Transverse colon (tissue), 4 donors: ENCODE measurements around the gene MYO1A. TPM values are rescaled to one million over a fixed set of nuclear protein-coding genes. Genes with fewer than 3 reads are reported as not detected.
"Not testable (repeated sequence)": the region's sequence is repeated elsewhere in the genome, so short reads cannot be mapped to it uniquely, and the experiment has no call there.

Source experiments
- DNase-seq: peaks from one replicate; pipeline ENCODE4 v3.0.0-alpha.2; 2019
- H3K27ac ChIP-seq, 4 donors: fragments of 200-600 bp; sonication (generic); 2 replicates each; pipeline ENCODE4 v1.5.1; 2016 to 2018; ENCODE audit warnings: inconsistent platforms in 4 of 4
- H3K27me3 ChIP-seq: fragments of 200-600 bp; sonication (generic); 2 replicates; pipeline ENCODE4 v1.5.1; 2017; ENCODE audit warnings: inconsistent platforms
- H3K36me3 ChIP-seq, 4 donors: fragments of 200-600 bp; sonication (generic); 2 replicates each; pipeline ENCODE4 v1.5.1; 2017 to 2019; ENCODE audit warnings: inconsistent platforms in 4 of 4
- H3K4me1 ChIP-seq, 4 donors: fragments of 200-600 bp; sonication (generic); 2 replicates each; pipeline ENCODE4 v1.5.1; 2017 to 2020; ENCODE audit warnings: inconsistent platforms in 4 of 4
- H3K4me3 ChIP-seq, 4 donors: fragments of 200-600 bp; sonication (generic); 1 replicate in 1 of 4; 2 replicates in 3 of 4; pipeline versions ENCODE4 v1.5.1 to v1.6.1; 2017 to 2019; ENCODE audit warnings: inconsistent platforms in 4 of 4
- H3K9me3 ChIP-seq, 2 donors: fragments of 200-600 bp; sonication (generic); 2 replicates each; pipeline ENCODE4 v1.5.1; 2017 to 2019; ENCODE audit warnings: inconsistent platforms in 2 of 2
- EP300 ChIP-seq: sonication (generic); formaldehyde crosslinking; IDR thresholded peaks from one replicate; pipeline ENCODE4 v1.6.1; 2017; ENCODE audit warnings: antibody characterized with exemption, low read depth
- POLR2A ChIP-seq: fragments of 450-650 bp; IDR thresholded peaks from one replicate; pipeline ENCODE4 v1.6.1; 2016; ENCODE audit warnings: antibody characterized with exemption, mild to moderate bottlenecking, moderate library complexity
- POLR2AphosphoS5 ChIP-seq, 3 donors: sonication (generic); formaldehyde crosslinking; IDR thresholded peaks; one replicate each; pipeline ENCODE4 v1.6.1; 2016; ENCODE audit warnings: antibody characterized with exemption in 3 of 3
- WGBS, 2 donors: methylation state at CpG; one replicate each; pipeline ENCODE4 v1.1.5; 2018; ENCODE audit warnings: low coverage in 1 of 2; 5-methylcytosine and 5-hydroxymethylcytosine counted together
- in situ Hi-C, 4 donors: fragments of 200-750 bp; cut with MboI; loops; one replicate each; pipeline versions ENCODE4 v1.15.0 to v1.15.1; 2017; ENCODE audit warnings: low sequenced_read_pairs in 3 of 4, low pct_ligation_motif_present in 1 of 4, low pct_unique_long_range_greater_than_20kb in 1 of 4
- intact Hi-C: fragments of 100-400 bp; cut with DNase I; formaldehyde crosslinking; loops from one replicate; pipeline ENCODE4 v1.15.1; 2023; ENCODE audit warnings: low total_unique reads
- total RNA-seq, 4 donors: library from RNA; depleted of rRNA; stranded (reverse); fragments of >200 nt; gene quantifications; one replicate each; pipeline ENCODE4 v1.1.0, GENCODE V29; 2016
- TF ChIP-seq, protein P1 (sequence below), 5 experiments: fragments of 200-600 bp in 3 of 5; fragments of 450-650 bp in 2 of 5; sonication (generic) in 3 of 5; IDR thresholded peaks; 1 replicate in 2 of 5; 2 replicates in 3 of 5; pipeline ENCODE4 v1.5.1; 2016 to 2017; ENCODE audit warnings: antibody characterized with exemption in 5 of 5, inconsistent platforms in 3 of 5, mild to moderate bottlenecking in 2 of 5, moderate library complexity in 1 of 5

The MYO1A gene
- total RNA-seq, 4 donors from 2014 or later: 118 to 234 (median 184) TPM

DNA sequence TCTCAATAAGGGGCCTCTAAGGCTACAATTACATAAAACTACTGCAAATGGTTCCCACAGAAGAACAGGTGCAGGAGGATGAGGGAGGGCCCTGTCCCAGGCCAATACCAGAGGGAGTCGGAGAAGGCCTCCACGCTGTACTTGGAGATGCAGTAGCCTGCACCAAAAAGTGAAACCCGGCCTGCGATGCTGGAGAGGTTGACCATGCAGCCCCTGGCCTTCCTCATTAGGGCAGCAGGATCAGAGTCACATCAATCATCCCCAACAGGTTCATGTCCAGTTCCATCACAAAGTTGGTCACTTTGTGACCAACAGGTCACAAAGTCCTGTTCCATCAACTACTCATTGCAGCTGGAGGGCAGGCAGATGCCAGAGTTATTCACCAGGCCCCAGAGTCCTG is 66.5 kb downstream of the MYO1A start:
- intact Hi-C loops: no loop called here
- Histone ChIP-seq H3K27ac (no peak overlapping the region), H3K36me3 (no peaks in the 10 kb centered on the region), H3K27me3 (no peaks in the 10 kb centered on the region), H3K4me3 (no peak overlapping the region), H3K4me1 (peaks cover 0 to 4% (median 0%) of the 10 kb centered on the region in 4 donors), H3K9me3 (no peaks in the 10 kb centered on the region)
- no peak for DNase-seq
- 81% methylated on average over 4 of the region's 4 CpGs; no CpG with 5 or more reads in 1 of the 2 donors for WGBS, 2 donors
- in situ Hi-C loops: loop anchor here in 1 of 4 donors (10.0 kb wide), 1 partner anchor 139 kb away; no protein-coding TSS in a partner anchor
- TF ChIP-seq EP300: no peak
- TF ChIP-seq, protein P1, sequence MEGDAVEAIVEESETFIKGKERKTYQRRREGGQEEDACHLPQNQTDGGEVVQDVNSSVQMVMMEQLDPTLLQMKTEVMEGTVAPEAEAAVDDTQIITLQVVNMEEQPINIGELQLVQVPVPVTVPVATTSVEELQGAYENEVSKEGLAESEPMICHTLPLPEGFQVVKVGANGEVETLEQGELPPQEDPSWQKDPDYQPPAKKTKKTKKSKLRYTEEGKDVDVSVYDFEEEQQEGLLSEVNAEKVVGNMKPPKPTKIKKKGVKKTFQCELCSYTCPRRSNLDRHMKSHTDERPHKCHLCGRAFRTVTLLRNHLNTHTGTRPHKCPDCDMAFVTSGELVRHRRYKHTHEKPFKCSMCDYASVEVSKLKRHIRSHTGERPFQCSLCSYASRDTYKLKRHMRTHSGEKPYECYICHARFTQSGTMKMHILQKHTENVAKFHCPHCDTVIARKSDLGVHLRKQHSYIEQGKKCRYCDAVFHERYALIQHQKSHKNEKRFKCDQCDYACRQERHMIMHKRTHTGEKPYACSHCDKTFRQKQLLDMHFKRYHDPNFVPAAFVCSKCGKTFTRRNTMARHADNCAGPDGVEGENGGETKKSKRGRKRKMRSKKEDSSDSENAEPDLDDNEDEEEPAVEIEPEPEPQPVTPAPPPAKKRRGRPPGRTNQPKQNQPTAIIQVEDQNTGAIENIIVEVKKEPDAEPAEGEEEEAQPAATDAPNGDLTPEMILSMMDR (IDR thresholded peaks at IDR 0.05): no peak

DNA sequence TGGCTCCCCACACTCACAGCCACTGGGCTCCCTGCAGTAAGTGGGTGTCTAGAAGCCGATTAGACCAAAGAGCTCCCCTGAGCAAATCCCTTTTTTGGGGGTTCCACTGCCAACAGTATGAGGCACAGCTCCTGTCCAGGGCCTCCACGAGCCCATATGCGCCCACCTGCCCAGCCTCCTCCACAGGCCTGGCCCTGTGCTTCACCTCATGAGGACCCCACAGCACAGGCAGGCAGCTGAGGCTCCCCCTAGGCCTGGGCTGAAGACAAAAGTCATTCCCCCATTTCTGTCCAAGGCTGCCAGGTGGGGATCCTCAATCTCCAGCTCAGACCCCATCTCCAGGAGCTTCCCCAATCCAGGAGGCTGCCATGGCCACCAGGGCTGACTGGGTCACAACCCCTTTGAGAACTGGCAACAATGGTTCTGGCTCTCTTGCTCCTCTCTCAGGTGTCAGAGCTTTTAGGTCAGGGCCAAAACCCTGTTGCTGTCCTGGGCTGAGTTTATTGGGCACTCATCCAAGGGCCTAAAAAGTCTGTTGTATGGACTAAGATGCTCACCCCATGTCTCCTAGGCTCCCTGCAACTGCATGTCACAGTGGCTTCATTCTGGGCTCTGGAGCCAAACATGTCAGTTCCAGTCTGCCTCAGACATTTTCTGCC is 67.2 kb downstream of the MYO1A start:
- in situ Hi-C loops: loop anchor here in 1 of 4 donors (10.0 kb wide), 1 partner anchor 138 kb away; no protein-coding TSS in a partner anchor
- DNase-seq, intact Hi-C loops: not testable (repeated sequence)

DNA sequence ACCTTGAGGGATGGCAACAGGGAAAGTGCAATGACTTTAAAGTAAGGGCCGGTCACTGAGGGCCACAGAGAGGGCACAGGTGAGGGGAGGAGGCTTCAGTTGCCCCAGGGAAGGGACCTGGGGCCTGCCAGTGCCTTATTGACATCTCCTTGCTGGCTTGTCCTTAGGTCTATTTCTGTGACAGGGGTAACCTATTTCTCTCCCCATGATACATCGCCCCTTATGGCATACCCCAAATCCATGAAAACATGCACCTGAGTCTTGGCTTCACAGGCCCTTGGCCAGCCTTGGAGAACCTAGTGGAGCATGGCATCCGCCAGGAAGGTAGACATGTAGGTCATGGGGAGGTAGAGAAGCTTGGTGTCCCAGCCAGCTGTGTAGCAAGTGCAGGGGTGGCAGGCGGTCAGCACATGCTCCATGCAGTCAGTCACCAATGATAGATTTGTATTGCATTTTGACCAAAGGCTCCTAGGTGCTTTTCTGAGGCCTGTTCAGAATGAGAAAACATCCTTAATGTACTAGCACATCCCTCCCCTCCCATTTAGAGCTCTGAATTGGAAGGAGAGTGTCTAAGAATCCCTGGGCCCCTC is 68.9 kb downstream of the MYO1A start:
- Histone ChIP-seq H3K36me3 (no peaks in the 10 kb centered on the region), H3K4me1 (no peaks in the 10 kb centered on the region), H3K4me3 (no peak overlapping the region), H3K9me3 (no peaks in the 10 kb centered on the region), H3K27ac (no peak overlapping the region), H3K27me3 (no peaks in the 10 kb centered on the region)
- in situ Hi-C loops (loop anchor here in 1 of 4 donors (10.0 kb wide), 1 partner anchor 136 kb away; no protein-coding TSS in a partner anchor), intact Hi-C loops (no loop called here)
- DNase-seq: no peak
- no peak for TF ChIP-seq POLR2AphosphoS5 (IDR thresholded peaks at IDR 0.05)
- no peak for TF ChIP-seq POLR2A
- TF ChIP-seq, protein P1 (IDR thresholded peaks at IDR 0.05): no peak
- TF ChIP-seq EP300: no peak
- 95% methylated on average over 4 of the region's 4 CpGs; no CpG with 5 or more reads in 1 of the 2 donors for WGBS, 2 donors

More for the DNA sequence above, 67.2 kb downstream of the MYO1A start:
- not testable (repeated sequence) for H3K27me3 ChIP-seq, H3K9me3 ChIP-seq, H3K4me1 ChIP-seq, H3K4me3 ChIP-seq, H3K36me3 ChIP-seq, H3K27ac ChIP-seq
- WGBS, 2 donors: 71% methylated on average over 2 of the region's 3 CpGs; no CpG with 5 or more reads in 1 of the 2 donors

DNA sequence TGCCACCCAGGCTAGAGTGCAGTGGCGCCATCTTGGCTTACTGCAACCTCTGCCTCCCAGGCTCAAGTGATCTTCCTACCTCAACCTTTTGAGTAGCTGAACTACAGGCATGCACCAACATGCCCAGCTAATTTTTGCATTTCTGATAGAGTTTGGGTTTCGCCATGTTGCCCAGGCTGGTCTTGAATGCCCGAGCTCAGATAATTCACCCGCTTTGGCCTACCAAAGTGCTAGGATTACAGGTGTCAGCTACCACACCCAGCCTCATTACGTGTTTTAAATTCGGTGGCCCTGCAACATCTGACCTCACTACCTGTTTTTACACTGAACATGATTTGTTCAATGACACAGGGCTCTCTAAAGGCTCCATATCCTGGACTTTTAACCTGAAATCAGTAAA is 69.7 kb downstream of the MYO1A start:
- TF ChIP-seq POLR2AphosphoS5 (IDR thresholded peaks at IDR 0.05) (no peak), EP300 (no peak), POLR2A (no peak)
- TF ChIP-seq, protein P1 (IDR thresholded peaks at IDR 0.05): no peak
- WGBS, 2 donors: 94 to 96% methylated on average over 4 to 6 of the region's 6 CpGs
- H3K9me3 ChIP-seq: no peaks in the 10 kb centered on the region
- no peak overlapping the region for H3K4me3 ChIP-seq
- intact Hi-C loops (no loop called here), in situ Hi-C loops (loop anchor here in 1 of 4 donors (10.0 kb wide), 1 partner anchor 135 kb away; no protein-coding TSS in a partner anchor)
- no peak for DNase-seq
- no peak overlapping the region for H3K27ac ChIP-seq
- no peaks in the 10 kb centered on the region for H3K27me3 ChIP-seq
- H3K4me1 ChIP-seq: no peaks in the 10 kb centered on the region
- H3K36me3 ChIP-seq: no peaks in the 10 kb centered on the region
